ENCODE measurements around the gene GJC2. TPM values are rescaled to one million over a fixed set of nuclear protein-coding genes. Genes with fewer than 3 reads are reported as not detected.

The GJC2 gene
- polyA plus RNA-seq, 2 of the 4 experiments (the other 2 are of a cell fraction), result 0.09 to 0.48 TPM

DNA sequence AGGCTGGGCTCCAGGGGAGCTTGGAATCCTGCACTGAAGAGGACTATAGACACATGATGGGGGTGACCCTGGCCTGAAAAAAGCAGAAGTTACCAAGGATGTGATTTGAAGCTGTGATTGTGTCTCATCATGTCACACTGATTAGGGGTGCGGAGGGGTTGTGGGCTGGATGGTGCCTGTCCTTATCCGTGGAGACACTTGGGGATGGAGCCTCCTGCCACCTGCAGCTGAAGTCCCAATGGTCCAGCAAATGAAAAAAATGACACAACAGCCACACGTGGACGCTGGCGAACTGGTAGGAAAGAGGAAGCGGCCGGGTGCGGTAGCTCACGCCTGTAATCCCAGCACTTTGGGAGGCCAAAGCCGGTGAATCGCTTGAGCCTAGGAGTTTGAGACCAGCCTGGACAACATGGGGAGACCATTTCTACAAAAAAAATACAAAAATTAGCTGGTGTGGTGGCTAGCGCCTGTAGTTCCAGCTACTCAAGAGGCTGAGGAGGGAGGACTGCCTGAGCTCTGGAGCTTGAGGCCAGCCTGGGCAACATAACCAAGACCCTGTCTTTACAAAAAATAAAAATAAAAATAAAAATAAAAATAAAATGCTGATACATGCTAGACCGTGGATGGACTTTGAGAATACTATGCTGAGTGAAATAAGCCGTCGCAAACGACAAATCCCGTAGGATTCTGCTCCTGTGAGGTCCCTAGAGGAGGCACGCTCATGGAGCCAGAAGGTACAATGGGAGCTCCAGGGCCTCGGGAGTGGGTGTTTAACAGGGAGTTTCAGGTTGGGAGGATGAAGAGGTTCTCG lies 15.0 kb downstream of the GJC2 start:
- FAIRE-seq, result no peak

DNA sequence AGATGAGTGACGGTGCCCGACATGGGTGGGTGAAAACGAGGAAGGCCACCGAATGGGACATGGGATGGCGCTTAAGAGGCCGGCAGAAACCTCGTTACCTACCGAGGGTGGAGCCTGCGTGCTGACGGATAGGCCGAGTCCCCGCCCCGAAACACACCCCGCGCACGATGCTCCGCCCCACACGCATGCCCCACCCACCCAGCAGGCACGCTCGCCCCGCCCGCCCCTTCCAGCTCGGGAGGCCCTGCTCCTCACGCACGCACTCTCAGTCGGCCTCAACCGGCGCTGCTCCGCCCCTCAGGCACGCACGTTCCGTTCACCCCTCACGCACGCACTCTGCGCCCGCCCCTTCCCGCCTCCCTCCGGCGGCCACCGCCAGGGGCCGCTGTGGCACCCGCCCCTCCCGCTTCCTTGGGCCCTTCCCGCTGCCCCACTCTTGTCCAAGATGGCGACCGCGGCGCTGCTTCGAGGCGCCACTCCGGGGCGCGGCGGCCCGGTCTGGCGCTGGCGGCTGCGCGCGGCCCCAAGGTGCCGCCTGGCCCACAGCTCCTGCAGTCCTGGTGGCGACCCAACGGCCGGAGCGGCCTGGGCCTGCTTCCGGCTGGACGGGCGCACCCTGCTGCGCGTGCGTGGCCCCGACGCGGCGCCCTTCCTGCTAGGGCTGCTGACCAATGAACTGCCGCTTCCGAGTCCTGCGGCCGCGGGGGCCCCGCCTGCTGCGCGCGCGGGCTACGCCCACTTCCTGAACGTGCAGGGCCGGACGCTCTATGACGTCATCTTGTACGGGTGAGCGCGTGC lies 15.8 kb downstream of the GJC2 start, which contains the start of gene IBA57:
IBA57 (plus strand) TSS at position 433 of the 798 bp plus-strand sequence; CDS start at position 446, 13 bp downstream.
- peak; percentile 96 to 99 for DNase-seq (ENCODE audit: low read depth in 1 of 2, low spot score in 1 of 2)
- peak; percentile 82 to 90 for ATAC-seq
- Histone ChIP-seq H3K4me1 (peaks cover 11% of the 10 kb centered on the region; the same call in 2 of the 3 replicates), H3K4me2 (peak within 1 kb of the TSS; percentile 87), H3K9me3 (no peaks in the 10 kb centered on the region), H3K27ac (peak within 1 kb of the TSS; percentile 97 to 100), H3K4me3 (peak within 1 kb of the TSS; percentile 66)
- ChIA-PET CTCF (interaction anchor here (0.6 to 7.4 kb wide), 27 partner anchors 9 to 350 kb away, joined by 3 to 89 read pairs (median 4); no protein-coding TSS in a partner anchor), POLR2A (interaction anchor here (0.6 to 3.4 kb wide), 22 partner anchors 9 to 352 kb away, joined by 3 to 35 read pairs (median 6); partner anchors contain the start of genes ARF1 and GUK1)
- WGBS (ENCODE audit: missing lambda C conversion rate), result 0% methylated on average over 12 of the region's 93 CpGs
- FAIRE-seq, result no peak
- TF ChIP-seq EP300 (IDR thresholded peaks at IDR 0.05) (peak in 1 of 2 experiments; percentile 15; a peak in 1 of 5 replicates), NFE2L2 (conservative IDR thresholded peaks at IDR 0.05; ENCODE audit: low read length) (no peak), CHD4 (IDR thresholded peaks at IDR 0.05; ENCODE audit: borderline replicate concordance) (no peak), HOXA7 (CRISPR knock-in tag; IDR thresholded peaks at IDR 0.05) (0 out of 2 replicates have a peak, but pooled peaks have one; percentile 58), PHF8 (IDR thresholded peaks at IDR 0.05; ENCODE audit: borderline replicate concordance, low read depth) (peak; percentile 97), POLR2AphosphoS2 (conservative IDR thresholded peaks at IDR 0.05; ENCODE audit: low read length) (no peak), BCL3 (IDR thresholded peaks at IDR 0.05) (peak; percentile 96), NR3C1 (IDR thresholded peaks at IDR 0.05) (no peak), KDM5A (IDR thresholded peaks at IDR 0.05) (no peak), E2F6 (IDR thresholded peaks at IDR 0.05; ENCODE audit: borderline replicate concordance, low read depth) (peak; percentile 51; the same call in 1 of the 2 replicates), GATA3 (IDR thresholded peaks at IDR 0.05; ENCODE audit: borderline replicate concordance) (peak; percentile 25; the same call in 1 of the 2 replicates), MAZ (IDR thresholded peaks at IDR 0.05; ENCODE audit: borderline replicate concordance, low read depth, low read length) (peak; percentile 91), RFX5 (IDR thresholded peaks at IDR 0.05) (peak; percentile 64), TP53 (CRISPR knock-in tag; IDR thresholded peaks at IDR 0.05) (peak; percentile 93; the same call in 1 of the 2 replicates), POLR2A (IDR thresholded peaks at IDR 0.05; ENCODE audit: low read length) (peak; percentile 82), JUN (IDR thresholded peaks at IDR 0.05) (peak; percentile 89 to 99)
- TF ChIP-seq, protein P1, sequence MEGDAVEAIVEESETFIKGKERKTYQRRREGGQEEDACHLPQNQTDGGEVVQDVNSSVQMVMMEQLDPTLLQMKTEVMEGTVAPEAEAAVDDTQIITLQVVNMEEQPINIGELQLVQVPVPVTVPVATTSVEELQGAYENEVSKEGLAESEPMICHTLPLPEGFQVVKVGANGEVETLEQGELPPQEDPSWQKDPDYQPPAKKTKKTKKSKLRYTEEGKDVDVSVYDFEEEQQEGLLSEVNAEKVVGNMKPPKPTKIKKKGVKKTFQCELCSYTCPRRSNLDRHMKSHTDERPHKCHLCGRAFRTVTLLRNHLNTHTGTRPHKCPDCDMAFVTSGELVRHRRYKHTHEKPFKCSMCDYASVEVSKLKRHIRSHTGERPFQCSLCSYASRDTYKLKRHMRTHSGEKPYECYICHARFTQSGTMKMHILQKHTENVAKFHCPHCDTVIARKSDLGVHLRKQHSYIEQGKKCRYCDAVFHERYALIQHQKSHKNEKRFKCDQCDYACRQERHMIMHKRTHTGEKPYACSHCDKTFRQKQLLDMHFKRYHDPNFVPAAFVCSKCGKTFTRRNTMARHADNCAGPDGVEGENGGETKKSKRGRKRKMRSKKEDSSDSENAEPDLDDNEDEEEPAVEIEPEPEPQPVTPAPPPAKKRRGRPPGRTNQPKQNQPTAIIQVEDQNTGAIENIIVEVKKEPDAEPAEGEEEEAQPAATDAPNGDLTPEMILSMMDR (IDR thresholded peaks at IDR 0.05), result peak; percentile 94

More for the DNA sequence above, 15.0 kb downstream of the GJC2 start:
- Histone ChIP-seq H3K4me2 (peak overlapping the region; percentile 87), H3K27ac (peak overlapping the region; percentile 79 to 88), H3K9me3 (no peaks in the 10 kb centered on the region), H3K4me1 (peaks cover 11% of the 10 kb centered on the region; the same call in 2 of the 3 replicates), H3K4me3 (peak overlapping the region; percentile 50)
- ATAC-seq (peak; percentile 9 to 25), DNase-seq (ENCODE audit: low read depth in 1 of 2, low spot score in 1 of 2) (no peak)
- ChIA-PET CTCF (interaction anchor here (0.6 to 7.4 kb wide), 22 partner anchors 10 to 350 kb away, joined by 3 to 89 read pairs (median 5); no protein-coding TSS in a partner anchor), POLR2A (interaction anchor here (0.6 to 3.4 kb wide), 20 partner anchors 9 to 293 kb away, joined by 3 to 35 read pairs (median 6); partner anchors contain the start of genes ARF1 and GUK1)
- WGBS (ENCODE audit: missing lambda C conversion rate), result 54% methylated on average over 20 of the region's 20 CpGs
- TF ChIP-seq HOXA7 (CRISPR knock-in tag; IDR thresholded peaks at IDR 0.05) (no peak; the same call in 1 of the 2 replicates), GATA3 (IDR thresholded peaks at IDR 0.05; ENCODE audit: borderline replicate concordance) (no peak), CBX8 (IDR thresholded peaks at IDR 0.05) (no peak), REST (IDR thresholded peaks at IDR 0.05) (no peak), SMC3 (IDR thresholded peaks at IDR 0.05) (no peak), NR3C1 (IDR thresholded peaks at IDR 0.05) (no peak), FOSL2 (IDR thresholded peaks at IDR 0.05) (no peak), FOSL2 (CRISPR knock-in tag; IDR thresholded peaks at IDR 0.05) (no peak), ESRRA (IDR thresholded peaks at IDR 0.05; ENCODE audit: borderline replicate concordance, low read length) (no peak), CHD2 (IDR thresholded peaks at IDR 0.05; ENCODE audit: low read length, partially characterized antibody) (no peak), JUN (IDR thresholded peaks at IDR 0.05) (no peak), MAFK (IDR thresholded peaks at IDR 0.05; ENCODE audit: partially characterized antibody) (no peak), RAD21 (conservative IDR thresholded peaks at IDR 0.05 in 1 of 2, IDR thresholded peaks at IDR 0.05 in 1 of 2) (no peak)

Measured in A549 (cell line).